K562 (cell line): ENCODE measurements around the gene CUL4B. TPM values are rescaled to one million over a fixed set of nuclear protein-coding genes. Genes with fewer than 3 reads are reported as not detected.

Experiments
- FOXM1 ChIP-seq, 2 experiments: fragments of 450-650 bp in 1 of 2; sonication (generic) in 1 of 2; formaldehyde crosslinking in 1 of 2; IDR thresholded peaks; 2 replicates each; pipeline versions ENCODE4 v1.6.1 to v1.9.0; 2017 to 2022; ENCODE audit warnings: low read depth in 2 of 2, mild to moderate bottlenecking in 2 of 2, missing genetic modification reagents in 1 of 2, moderate library complexity in 1 of 2
- MAFG ChIP-seq: fragments of 450-650 bp; conservative IDR thresholded peaks from 2 replicates; pipeline ENCODE4 v1.6.1; 2016; ENCODE audit warnings: missing genetic modification characterization, missing compliant biosample characterization
- NR2C2 ChIP-seq, 2 experiments: fragments of 200-800 bp in 1 of 2; sonication (Bioruptor generic) in 1 of 2; sonication (generic) in 1 of 2; formaldehyde crosslinking in 1 of 2; IDR thresholded peaks; 2 replicates each; pipeline versions ENCODE4 v1.6.1 to v1.8.0; 2016 to 2022; ENCODE audit warnings: mild to moderate bottlenecking in 1 of 2, missing compliant biosample characterization in 1 of 2, missing genetic modification characterization in 1 of 2, missing genetic modification reagents in 1 of 2
- RBM15 ChIP-seq: fragments of 200-400 bp; formaldehyde crosslinking; IDR thresholded peaks from 2 replicates; pipeline ENCODE4 v1.6.1; 2018; ENCODE audit warnings: mild to moderate bottlenecking, low read length, moderate library complexity; ENCODE audit not compliant: insufficient read depth
- SAFB ChIP-seq: fragments of 200-400 bp; formaldehyde crosslinking; IDR thresholded peaks from 2 replicates; pipeline ENCODE4 v1.6.1; 2017; ENCODE audit warnings: low read depth, low read length, borderline replicate concordance
- SRF ChIP-seq, 2 experiments: fragments of 250-450, 450-650 bp in 1 of 2; sonication (Bioruptor Pico) in 1 of 2; sonication (generic) in 1 of 2; formaldehyde crosslinking; IDR thresholded peaks; 2 replicates each; pipeline versions ENCODE4 v1.5.0 to v1.5.1; 2020 to 2022; ENCODE audit warnings: mild to moderate bottlenecking in 1 of 2, missing genetic modification reagents in 1 of 2
- SRSF1 ChIP-seq: fragments of 200-400 bp; formaldehyde crosslinking; IDR thresholded peaks from 2 replicates; pipeline ENCODE4 v1.6.1; 2017; ENCODE audit warnings: mild to moderate bottlenecking, low read depth, low read length, moderate library complexity
- STAT5A ChIP-seq: IDR thresholded peaks from 2 replicates; pipeline ENCODE4 v1.6.1; 2012; ENCODE audit warnings: low read length, inconsistent platforms, borderline replicate concordance
- TSC22D4 ChIP-seq: fragments of 450-650 bp; IDR thresholded peaks from 2 replicates; pipeline ENCODE4 v1.6.1; 2016; ENCODE audit warnings: missing genetic modification characterization, missing biosample characterization, control low read depth
- ZNF354B ChIP-seq: fragments of 250-450 bp; sonication (Bioruptor Pico); IDR thresholded peaks from 2 replicates; pipeline ENCODE4 v1.4.0; 2020
- polyA plus RNA-seq, 8 experiments: library from polyadenylated mRNA; depleted of rRNA in 4 of 8; stranded (reverse) in 5 of 8; unstranded in 3 of 8; fragments of >200 nt; fragmentation: Nextera tagmentation in 2 of 8; fragmentation: Illumina TruSeq in 1 of 8; extraction: Ambion mirVana in 2 of 8; extraction: Trizol in 1 of 8; gene quantifications; 2 replicates each; pipeline versions ENCODE4 v1.2.1 to v1.2.3, GENCODE V29; 2011 to 2014; ENCODE audit warnings: inconsistent platforms in 1 of 8, missing spikeins in 1 of 8
- total RNA-seq, 7 experiments: library from RNA; depleted of rRNA in 6 of 7; stranded (reverse); fragments of >200 nt in 6 of 7; fragmentation: Illumina TruSeq in 2 of 7; extraction: Trizol in 2 of 7; gene quantifications; 2 replicates each; pipeline versions ENCODE4 v1.2.1 to v1.2.3, GENCODE V29; 2011 to 2021; ENCODE audit warnings: low replicate concordance in 1 of 7
- TF ChIP-seq, protein P1 (sequence below), 2 experiments: fragments of 450-650 bp in 1 of 2; IDR thresholded peaks; 2 replicates each; pipeline ENCODE4 v1.6.1; 2011 to 2017; ENCODE audit warnings: low read depth in 2 of 2, antibody characterized with exemption in 1 of 2, borderline replicate concordance in 1 of 2, low read length in 1 of 2, mild to moderate bottlenecking in 1 of 2, mixed read lengths in 1 of 2; ENCODE audit not compliant: control insufficient read depth in 1 of 2
- TF ChIP-seq, protein P2 (sequence below): fragments of 450-650 bp; formaldehyde crosslinking; IDR thresholded peaks from 2 replicates; pipeline ENCODE4 v1.4.0; 2020; ENCODE audit warnings: mild to moderate bottlenecking, moderate library complexity
- TF ChIP-seq, protein P3 (sequence below): fragments of 250-450 bp; sonication (Bioruptor Pico); IDR thresholded peaks from 2 replicates; pipeline ENCODE4 v1.8.0; 2022; ENCODE audit warnings: inconsistent platforms
- TF ChIP-seq, protein P4 (sequence below), 2 experiments: fragments of 450-650 bp; conservative IDR thresholded peaks; 2 replicates each; pipeline ENCODE4 v1.6.1; 2017; ENCODE audit warnings: mild to moderate bottlenecking in 2 of 2, moderate library complexity in 2 of 2
- TF ChIP-seq, protein P5 (sequence below): IDR thresholded peaks from 3 replicates; pipeline ENCODE4 v1.6.1; 2011; ENCODE audit warnings: borderline replicate concordance, mild to moderate bottlenecking; ENCODE audit not compliant: insufficient read length, insufficient read depth

CUL4B gene
- total and polyA plus RNA-seq, 9 of the 15 experiments (the other 6 are each of a cell fraction or from before 2014, with no cell fraction given), result 15.0 to 41.7 (median 37.5) TPM

DNA sequence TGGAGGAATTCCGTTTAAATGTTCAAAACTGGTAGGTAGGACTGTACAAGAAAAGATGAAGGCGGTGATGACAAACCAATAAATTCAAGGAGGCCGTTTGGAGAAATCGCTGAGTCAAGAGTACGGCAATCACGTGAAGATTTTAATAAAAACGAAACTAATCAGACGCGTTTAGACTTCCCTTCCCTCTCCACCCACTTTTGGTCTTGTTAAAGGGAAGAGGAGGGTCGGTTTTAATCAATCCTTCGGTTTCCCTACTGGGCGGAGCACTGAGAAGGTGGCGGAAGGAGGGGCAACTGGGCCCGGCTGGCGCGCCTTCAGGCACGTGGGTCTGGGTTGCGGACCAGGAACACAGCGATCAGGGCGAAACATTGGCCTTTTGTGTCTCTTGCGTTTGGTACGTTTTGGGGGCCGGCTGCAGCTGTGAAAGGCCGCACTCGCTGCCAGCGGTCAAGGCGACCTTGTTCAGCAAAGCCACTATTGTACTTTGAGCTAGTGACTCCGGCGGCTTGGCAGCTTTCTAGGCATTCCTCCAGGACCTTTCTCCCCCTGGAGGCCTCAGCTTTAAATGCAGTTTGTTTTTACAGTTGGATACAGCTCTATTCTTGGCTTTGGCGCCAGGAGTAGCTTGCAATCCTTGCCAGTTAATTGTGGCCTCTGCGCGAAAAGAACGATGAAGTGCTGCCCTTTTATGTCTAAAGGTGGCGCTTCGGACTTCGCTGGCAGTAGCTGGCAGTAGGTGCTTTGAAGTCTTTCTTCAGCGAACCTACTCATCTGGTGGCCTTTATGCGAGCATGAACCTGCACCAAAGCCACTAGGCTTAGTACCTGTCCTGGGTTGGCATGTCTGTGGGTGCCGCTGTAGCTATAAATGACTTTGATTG is 74.9 kb downstream of the CUL4B start (continued):
- TF ChIP-seq, protein P1, sequence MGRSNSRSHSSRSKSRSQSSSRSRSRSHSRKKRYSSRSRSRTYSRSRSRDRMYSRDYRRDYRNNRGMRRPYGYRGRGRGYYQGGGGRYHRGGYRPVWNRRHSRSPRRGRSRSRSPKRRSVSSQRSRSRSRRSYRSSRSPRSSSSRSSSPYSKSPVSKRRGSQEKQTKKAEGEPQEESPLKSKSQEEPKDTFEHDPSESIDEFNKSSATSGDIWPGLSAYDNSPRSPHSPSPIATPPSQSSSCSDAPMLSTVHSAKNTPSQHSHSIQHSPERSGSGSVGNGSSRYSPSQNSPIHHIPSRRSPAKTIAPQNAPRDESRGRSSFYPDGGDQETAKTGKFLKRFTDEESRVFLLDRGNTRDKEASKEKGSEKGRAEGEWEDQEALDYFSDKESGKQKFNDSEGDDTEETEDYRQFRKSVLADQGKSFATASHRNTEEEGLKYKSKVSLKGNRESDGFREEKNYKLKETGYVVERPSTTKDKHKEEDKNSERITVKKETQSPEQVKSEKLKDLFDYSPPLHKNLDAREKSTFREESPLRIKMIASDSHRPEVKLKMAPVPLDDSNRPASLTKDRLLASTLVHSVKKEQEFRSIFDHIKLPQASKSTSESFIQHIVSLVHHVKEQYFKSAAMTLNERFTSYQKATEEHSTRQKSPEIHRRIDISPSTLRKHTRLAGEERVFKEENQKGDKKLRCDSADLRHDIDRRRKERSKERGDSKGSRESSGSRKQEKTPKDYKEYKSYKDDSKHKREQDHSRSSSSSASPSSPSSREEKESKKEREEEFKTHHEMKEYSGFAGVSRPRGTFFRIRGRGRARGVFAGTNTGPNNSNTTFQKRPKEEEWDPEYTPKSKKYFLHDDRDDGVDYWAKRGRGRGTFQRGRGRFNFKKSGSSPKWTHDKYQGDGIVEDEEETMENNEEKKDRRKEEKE (IDR thresholded peaks at IDR 0.05; ENCODE audit: borderline replicate concordance in 1 of 2, control insufficient read depth in 1 of 2, low read depth in 2 of 2, low read length in 1 of 2), result no peak
- TF ChIP-seq SRSF1, result no peak
- TF ChIP-seq, protein P2, sequence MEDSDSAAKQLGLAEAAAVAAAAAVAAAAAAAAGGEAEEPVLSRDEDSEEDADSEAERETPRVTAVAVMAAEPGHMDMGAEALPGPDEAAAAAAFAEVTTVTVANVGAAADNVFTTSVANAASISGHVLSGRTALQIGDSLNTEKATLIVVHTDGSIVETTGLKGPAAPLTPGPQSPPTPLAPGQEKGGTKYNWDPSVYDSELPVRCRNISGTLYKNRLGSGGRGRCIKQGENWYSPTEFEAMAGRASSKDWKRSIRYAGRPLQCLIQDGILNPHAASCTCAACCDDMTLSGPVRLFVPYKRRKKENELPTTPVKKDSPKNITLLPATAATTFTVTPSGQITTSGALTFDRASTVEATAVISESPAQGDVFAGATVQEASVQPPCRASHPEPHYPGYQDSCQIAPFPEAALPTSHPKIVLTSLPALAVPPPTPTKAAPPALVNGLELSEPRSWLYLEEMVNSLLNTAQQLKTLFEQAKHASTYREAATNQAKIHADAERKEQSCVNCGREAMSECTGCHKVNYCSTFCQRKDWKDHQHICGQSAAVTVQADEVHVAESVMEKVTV (CRISPR knock-in tag), result peak; percentile 32; the same call in 1 of the 2 replicates
- TF ChIP-seq RBM15, result no peak
- TF ChIP-seq ZNF354B (CRISPR knock-in tag), result no peak
- peak; percentile 94 for TF ChIP-seq MAFG (tag)
- TF ChIP-seq SRF (CRISPR knock-in tag; IDR thresholded peaks at IDR 0.05), result peak in 1 of 2 experiments; percentile 27; a peak in 1 of 4 replicates
- no peak for TF ChIP-seq SAFB
- TF ChIP-seq NR2C2 (CRISPR knock-in tag; IDR thresholded peaks at IDR 0.05), result no peak
- TF ChIP-seq NR2C2 (tag; IDR thresholded peaks at IDR 0.05), result peak; percentile 44
- TF ChIP-seq TSC22D4 (tag), result no peak
- TF ChIP-seq FOXM1 (IDR thresholded peaks at IDR 0.05; ENCODE audit: low read depth), result no peak
- no peak for TF ChIP-seq FOXM1 (CRISPR knock-in tag; IDR thresholded peaks at IDR 0.05; ENCODE audit: low read depth)
- no peak; the same call in 1 of the 2 replicates for TF ChIP-seq STAT5A
- TF ChIP-seq, protein P3, sequence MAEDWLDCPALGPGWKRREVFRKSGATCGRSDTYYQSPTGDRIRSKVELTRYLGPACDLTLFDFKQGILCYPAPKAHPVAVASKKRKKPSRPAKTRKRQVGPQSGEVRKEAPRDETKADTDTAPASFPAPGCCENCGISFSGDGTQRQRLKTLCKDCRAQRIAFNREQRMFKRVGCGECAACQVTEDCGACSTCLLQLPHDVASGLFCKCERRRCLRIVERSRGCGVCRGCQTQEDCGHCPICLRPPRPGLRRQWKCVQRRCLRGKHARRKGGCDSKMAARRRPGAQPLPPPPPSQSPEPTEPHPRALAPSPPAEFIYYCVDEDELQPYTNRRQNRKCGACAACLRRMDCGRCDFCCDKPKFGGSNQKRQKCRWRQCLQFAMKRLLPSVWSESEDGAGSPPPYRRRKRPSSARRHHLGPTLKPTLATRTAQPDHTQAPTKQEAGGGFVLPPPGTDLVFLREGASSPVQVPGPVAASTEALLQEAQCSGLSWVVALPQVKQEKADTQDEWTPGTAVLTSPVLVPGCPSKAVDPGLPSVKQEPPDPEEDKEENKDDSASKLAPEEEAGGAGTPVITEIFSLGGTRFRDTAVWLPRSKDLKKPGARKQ (CRISPR knock-in tag), result no peak
- TF ChIP-seq, protein P4, sequence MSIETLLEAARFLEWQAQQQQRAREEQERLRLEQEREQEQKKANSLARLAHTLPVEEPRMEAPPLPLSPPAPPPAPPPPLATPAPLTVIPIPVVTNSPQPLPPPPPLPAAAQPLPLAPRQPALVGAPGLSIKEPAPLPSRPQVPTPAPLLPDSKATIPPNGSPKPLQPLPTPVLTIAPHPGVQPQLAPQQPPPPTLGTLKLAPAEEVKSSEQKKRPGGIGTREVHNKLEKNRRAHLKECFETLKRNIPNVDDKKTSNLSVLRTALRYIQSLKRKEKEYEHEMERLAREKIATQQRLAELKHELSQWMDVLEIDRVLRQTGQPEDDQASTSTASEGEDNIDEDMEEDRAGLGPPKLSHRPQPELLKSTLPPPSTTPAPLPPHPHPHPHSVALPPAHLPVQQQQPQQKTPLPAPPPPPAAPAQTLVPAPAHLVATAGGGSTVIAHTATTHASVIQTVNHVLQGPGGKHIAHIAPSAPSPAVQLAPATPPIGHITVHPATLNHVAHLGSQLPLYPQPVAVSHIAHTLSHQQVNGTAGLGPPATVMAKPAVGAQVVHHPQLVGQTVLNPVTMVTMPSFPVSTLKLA (conservative IDR thresholded peaks at IDR 0.05), result peak; percentile 82 to 88
- TF ChIP-seq, protein P5, sequence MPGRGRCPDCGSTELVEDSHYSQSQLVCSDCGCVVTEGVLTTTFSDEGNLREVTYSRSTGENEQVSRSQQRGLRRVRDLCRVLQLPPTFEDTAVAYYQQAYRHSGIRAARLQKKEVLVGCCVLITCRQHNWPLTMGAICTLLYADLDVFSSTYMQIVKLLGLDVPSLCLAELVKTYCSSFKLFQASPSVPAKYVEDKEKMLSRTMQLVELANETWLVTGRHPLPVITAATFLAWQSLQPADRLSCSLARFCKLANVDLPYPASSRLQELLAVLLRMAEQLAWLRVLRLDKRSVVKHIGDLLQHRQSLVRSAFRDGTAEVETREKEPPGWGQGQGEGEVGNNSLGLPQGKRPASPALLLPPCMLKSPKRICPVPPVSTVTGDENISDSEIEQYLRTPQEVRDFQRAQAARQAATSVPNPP, result no peak
